ENCODE measurements around the gene MORC1. TPM values are rescaled to one million over a fixed set of nuclear protein-coding genes. Genes with fewer than 3 reads are reported as not detected.

MORC1 gene
- total RNA-seq, 1 experiment from 2014 or later = not detected

DNA sequence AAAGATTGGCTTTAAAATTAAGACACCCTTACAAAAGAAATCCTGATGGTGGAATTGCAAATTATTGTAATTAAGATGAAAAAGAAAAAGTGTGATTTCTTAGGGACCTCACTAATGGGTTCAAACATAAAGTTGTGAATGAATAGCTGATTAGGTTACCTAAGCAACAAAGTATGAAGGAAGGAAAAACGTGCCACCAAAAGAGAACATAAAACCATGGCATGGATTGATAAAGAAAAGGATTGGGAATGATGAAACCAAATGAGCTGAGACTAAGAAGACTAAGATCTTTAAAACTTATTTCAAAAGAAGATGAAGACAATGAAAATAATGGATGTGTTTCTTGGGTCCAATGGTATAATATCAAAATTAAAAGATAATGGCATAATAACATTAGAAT is 132.1 kb downstream of the MORC1 start:
- in situ Hi-C loops (cut with HindIII; ENCODE audit: low pct_unique_long_range_greater_than_20kb, low sequenced_read_pairs) (no loop called here), intact Hi-C loops (cut with micrococcal nuclease; ENCODE audit: unreplicated experiment) (no loop called here)
- Histone ChIP-seq H3K4me1 (ENCODE audit: control insufficient read depth, insufficient read depth, low read length) (no peaks in the 10 kb centered on the region), H3K27ac (ENCODE audit: low read length) (no peak overlapping the region), H3K36me3 (ENCODE audit: control insufficient read depth, insufficient read depth, low read length) (no peaks in the 10 kb centered on the region), H3K9me3 (ENCODE audit: control insufficient read depth, insufficient read depth, low read depth, low read length) (no peaks in the 10 kb centered on the region), H3K4me3 (ENCODE audit: low read depth in 2 of 2, low read length in 2 of 2) (no peak overlapping the region), H3K27me3 (ENCODE audit: control insufficient read depth, insufficient read depth, low read length) (no peaks in the 10 kb centered on the region)
- DNase-seq (ENCODE audit: low read depth, low spot score) (no peak), ATAC-seq (no peak)
- TF ChIP-seq, protein P1, sequence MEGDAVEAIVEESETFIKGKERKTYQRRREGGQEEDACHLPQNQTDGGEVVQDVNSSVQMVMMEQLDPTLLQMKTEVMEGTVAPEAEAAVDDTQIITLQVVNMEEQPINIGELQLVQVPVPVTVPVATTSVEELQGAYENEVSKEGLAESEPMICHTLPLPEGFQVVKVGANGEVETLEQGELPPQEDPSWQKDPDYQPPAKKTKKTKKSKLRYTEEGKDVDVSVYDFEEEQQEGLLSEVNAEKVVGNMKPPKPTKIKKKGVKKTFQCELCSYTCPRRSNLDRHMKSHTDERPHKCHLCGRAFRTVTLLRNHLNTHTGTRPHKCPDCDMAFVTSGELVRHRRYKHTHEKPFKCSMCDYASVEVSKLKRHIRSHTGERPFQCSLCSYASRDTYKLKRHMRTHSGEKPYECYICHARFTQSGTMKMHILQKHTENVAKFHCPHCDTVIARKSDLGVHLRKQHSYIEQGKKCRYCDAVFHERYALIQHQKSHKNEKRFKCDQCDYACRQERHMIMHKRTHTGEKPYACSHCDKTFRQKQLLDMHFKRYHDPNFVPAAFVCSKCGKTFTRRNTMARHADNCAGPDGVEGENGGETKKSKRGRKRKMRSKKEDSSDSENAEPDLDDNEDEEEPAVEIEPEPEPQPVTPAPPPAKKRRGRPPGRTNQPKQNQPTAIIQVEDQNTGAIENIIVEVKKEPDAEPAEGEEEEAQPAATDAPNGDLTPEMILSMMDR (IDR thresholded peaks at IDR 0.05) = no peak
- TF ChIP-seq, protein P2, sequence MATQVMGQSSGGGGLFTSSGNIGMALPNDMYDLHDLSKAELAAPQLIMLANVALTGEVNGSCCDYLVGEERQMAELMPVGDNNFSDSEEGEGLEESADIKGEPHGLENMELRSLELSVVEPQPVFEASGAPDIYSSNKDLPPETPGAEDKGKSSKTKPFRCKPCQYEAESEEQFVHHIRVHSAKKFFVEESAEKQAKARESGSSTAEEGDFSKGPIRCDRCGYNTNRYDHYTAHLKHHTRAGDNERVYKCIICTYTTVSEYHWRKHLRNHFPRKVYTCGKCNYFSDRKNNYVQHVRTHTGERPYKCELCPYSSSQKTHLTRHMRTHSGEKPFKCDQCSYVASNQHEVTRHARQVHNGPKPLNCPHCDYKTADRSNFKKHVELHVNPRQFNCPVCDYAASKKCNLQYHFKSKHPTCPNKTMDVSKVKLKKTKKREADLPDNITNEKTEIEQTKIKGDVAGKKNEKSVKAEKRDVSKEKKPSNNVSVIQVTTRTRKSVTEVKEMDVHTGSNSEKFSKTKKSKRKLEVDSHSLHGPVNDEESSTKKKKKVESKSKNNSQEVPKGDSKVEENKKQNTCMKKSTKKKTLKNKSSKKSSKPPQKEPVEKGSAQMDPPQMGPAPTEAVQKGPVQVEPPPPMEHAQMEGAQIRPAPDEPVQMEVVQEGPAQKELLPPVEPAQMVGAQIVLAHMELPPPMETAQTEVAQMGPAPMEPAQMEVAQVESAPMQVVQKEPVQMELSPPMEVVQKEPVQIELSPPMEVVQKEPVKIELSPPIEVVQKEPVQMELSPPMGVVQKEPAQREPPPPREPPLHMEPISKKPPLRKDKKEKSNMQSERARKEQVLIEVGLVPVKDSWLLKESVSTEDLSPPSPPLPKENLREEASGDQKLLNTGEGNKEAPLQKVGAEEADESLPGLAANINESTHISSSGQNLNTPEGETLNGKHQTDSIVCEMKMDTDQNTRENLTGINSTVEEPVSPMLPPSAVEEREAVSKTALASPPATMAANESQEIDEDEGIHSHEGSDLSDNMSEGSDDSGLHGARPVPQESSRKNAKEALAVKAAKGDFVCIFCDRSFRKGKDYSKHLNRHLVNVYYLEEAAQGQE (IDR thresholded peaks at IDR 0.05; ENCODE audit: insufficient read depth in 1 of 2, low read depth in 2 of 2, low read length in 1 of 2) = no peak
- TF ChIP-seq POLR2AphosphoS5 (IDR thresholded peaks at IDR 0.05; ENCODE audit: low read depth, low read length) = no peak
- TF ChIP-seq TCF7L2 (IDR thresholded peaks at IDR 0.05; ENCODE audit: low read depth, low read length) = no peak
- no peak for TF ChIP-seq SIN3A (IDR thresholded peaks at IDR 0.05; ENCODE audit: borderline replicate concordance, insufficient read depth, low read depth, low read length)
- CTCF ChIA-PET = interaction anchor here (0.6 kb wide), 1 partner anchor 568 kb away, joined by 3 read pairs; no protein-coding TSS in a partner anchor
- POLR2A ChIA-PET = no interaction called here
- no TSS peak for BruUV-seq (replicated peaks)

DNA sequence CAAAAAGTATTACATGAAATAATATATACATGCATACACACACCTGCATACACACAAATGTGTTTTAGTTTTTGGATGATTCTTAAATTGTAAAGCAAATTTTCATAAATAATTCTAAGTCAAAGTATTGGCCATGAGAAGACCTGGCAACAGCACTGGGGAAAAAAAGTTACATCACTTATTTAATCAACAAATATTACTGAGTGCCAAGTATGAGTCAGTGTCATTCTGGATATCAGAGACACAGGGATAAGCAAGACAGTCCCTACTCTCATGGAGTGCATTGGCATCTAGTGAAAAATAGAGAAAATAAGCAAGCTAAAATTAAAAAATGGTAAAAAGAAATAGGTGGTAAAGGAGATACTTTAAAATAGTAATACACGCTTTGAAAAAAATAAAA is 134.9 kb downstream of the MORC1 start:
- Histone ChIP-seq H3K36me3 (ENCODE audit: control insufficient read depth, insufficient read depth, low read length) (no peaks in the 10 kb centered on the region), H3K27ac (ENCODE audit: low read length) (no peak overlapping the region), H3K4me3 (ENCODE audit: low read depth in 2 of 2, low read length in 2 of 2) (no peak overlapping the region), H3K9me3 (ENCODE audit: control insufficient read depth, insufficient read depth, low read depth, low read length) (no peaks in the 10 kb centered on the region), H3K27me3 (ENCODE audit: control insufficient read depth, insufficient read depth, low read length) (no peaks in the 10 kb centered on the region), H3K4me1 (ENCODE audit: control insufficient read depth, insufficient read depth, low read length) (no peaks in the 10 kb centered on the region)
- TF ChIP-seq, protein P1 (IDR thresholded peaks at IDR 0.05) = no peak
- TF ChIP-seq, protein P2 (IDR thresholded peaks at IDR 0.05; ENCODE audit: insufficient read depth in 1 of 2, low read depth in 2 of 2, low read length in 1 of 2) = no peak
- TF ChIP-seq TCF7L2 (IDR thresholded peaks at IDR 0.05; ENCODE audit: low read depth, low read length) (no peak), SIN3A (IDR thresholded peaks at IDR 0.05; ENCODE audit: borderline replicate concordance, insufficient read depth, low read depth, low read length) (no peak), POLR2AphosphoS5 (IDR thresholded peaks at IDR 0.05; ENCODE audit: low read depth, low read length) (no peak)
- in situ Hi-C loops (cut with HindIII; ENCODE audit: low pct_unique_long_range_greater_than_20kb, low sequenced_read_pairs) (no loop called here), intact Hi-C loops (cut with micrococcal nuclease; ENCODE audit: unreplicated experiment) (no loop called here)
- DNase-seq (ENCODE audit: low read depth, low spot score) (no peak), ATAC-seq (no peak)
- ChIA-PET CTCF (no interaction called here), POLR2A (no interaction called here)
- BruUV-seq (replicated peaks) = no TSS peak

Data from Panc1 (cell line).